Muscle of leg (tissue), 11 donors: ENCODE measurements around the gene POLRMT. TPM values are rescaled to one million over a fixed set of nuclear protein-coding genes. Genes with fewer than 3 reads are reported as not detected.
"Not testable (repeated sequence)": the region's sequence is repeated elsewhere in the genome, so short reads cannot be mapped to it uniquely, and the experiment has no call there.

Source experiments
- DNase-seq: peaks from one replicate; pipeline ENCODE4 v3.0.0; 2013
- H3K27ac ChIP-seq: one replicate; pipeline ENCODE4 v1.5.1; 2013; ENCODE audit warnings: mild to moderate bottlenecking, low read length, control low read depth
- H3K27me3 ChIP-seq: one replicate; pipeline ENCODE4 v1.6.1; 2013; ENCODE audit warnings: low read length; ENCODE audit not compliant: control insufficient read depth, insufficient read depth
- H3K36me3 ChIP-seq: one replicate; pipeline ENCODE4 v1.6.1; 2013; ENCODE audit warnings: low read length; ENCODE audit not compliant: control insufficient read depth, insufficient read depth
- H3K4me1 ChIP-seq: one replicate; pipeline ENCODE4 v1.6.1; 2013; ENCODE audit warnings: low read length; ENCODE audit not compliant: control insufficient read depth, insufficient read depth
- H3K4me3 ChIP-seq: one replicate; pipeline ENCODE4 v1.5.1; 2013; ENCODE audit warnings: low read length, control low read depth
- H3K9me3 ChIP-seq: replicated peaks from 2 replicates; pipeline ENCODE4 v1.6.1; 2013; ENCODE audit warnings: low read depth, low read length; ENCODE audit not compliant: control insufficient read depth
- WGBS: methylation state at CpG from one replicate; pipeline ENCODE4 v1.1.5; 2013; ENCODE audit warnings: missing lambda C conversion rate; ENCODE audit not compliant: insufficient coverage; 5-methylcytosine and 5-hydroxymethylcytosine counted together
- polyA plus RNA-seq, 8 donors: library from polyadenylated mRNA; unstranded; fragments of 120-200 nt; gene quantifications; one replicate each; pipeline versions ENCODE4 v1.2.1 to v1.2.3, GENCODE V29; 2013; ENCODE audit warnings: inconsistent platforms in 1 of 8, low replicate concordance in 1 of 8; ENCODE audit not compliant: insufficient read length in 8 of 8, insufficient read depth in 1 of 8
- total RNA-seq: library from RNA; stranded (reverse); fragments of 120-200 nt; gene quantifications from one replicate; pipeline ENCODE4 v1.2.4, GENCODE V29; 2013

Gene POLRMT
- total and polyA plus RNA-seq, 9 donors, result 28.6 to 42.7 (median 34.0) TPM

- Histone ChIP-seq H3K9me3 (no peaks in the 10 kb centered on the region), H3K4me3 (peak within 1 kb of the TSS; percentile 34), H3K27ac (no peak within 1 kb of the TSS), H3K27me3 (peaks cover 18% of the 10 kb centered on the region), H3K36me3 (peaks cover 1% of the 10 kb centered on the region), H3K4me1 (peaks cover 9% of the 10 kb centered on the region)
- DNase-seq, result peak; percentile 91
- 5% methylated on average over 100 of the region's 109 CpGs for WGBS
Observed at GRCh38 chr19:639253-640160, 6.2 kb upstream of the POLRMT start, which contains the start of gene FGF22. TSS of gene FGF22 (plus strand) at chr19:639879. CDS start at chr19:639926, 47 bp downstream.

- Histone ChIP-seq H3K4me3 (no peak overlapping the region), H3K27me3 (peaks cover 18% of the 10 kb centered on the region), H3K4me1 (peaks cover 15% of the 10 kb centered on the region), H3K36me3 (no peaks in the 10 kb centered on the region), H3K9me3 (no peaks in the 10 kb centered on the region), H3K27ac (no peak overlapping the region)
- WGBS, result 66% methylated on average over 11 of the region's 17 CpGs
- DNase-seq, result no peak
Observed at GRCh38 chr19:638906-639252, 5.5 kb upstream of the POLRMT start.

GRCh38 chr19:634975-635652, 1.8 kb upstream of the POLRMT start:
- H3K4me3 ChIP-seq, result no peak overlapping the region
- DNase-seq, result no peak
- peaks cover 18% of the 10 kb centered on the region for H3K27me3 ChIP-seq
- H3K4me1 ChIP-seq, result peaks cover 32% of the 10 kb centered on the region
- H3K36me3 ChIP-seq, result peaks cover 6% of the 10 kb centered on the region
- WGBS, result 79% methylated on average over 14 of the region's 16 CpGs
- no peak overlapping the region for H3K27ac ChIP-seq
- no peaks in the 10 kb centered on the region for H3K9me3 ChIP-seq

GRCh38 chr19:633786-634639, 676 bp upstream of the POLRMT start:
- Histone ChIP-seq H3K27ac (peak overlapping the region; percentile 62), H3K9me3 (no peaks in the 10 kb centered on the region), H3K27me3 (peaks cover 15% of the 10 kb centered on the region), H3K36me3 (peaks cover 6% of the 10 kb centered on the region), H3K4me3 (peak overlapping the region; percentile 88), H3K4me1 (peaks cover 31% of the 10 kb centered on the region)
- no peak for DNase-seq
- 31% methylated on average over 16 of the region's 32 CpGs for WGBS

GRCh38 chr19:632579-633067, 714 bp downstream of the POLRMT start:
- peaks cover 19% of the 10 kb centered on the region for H3K36me3 ChIP-seq
- WGBS, result 3% methylated on average over 34 of the region's 35 CpGs
- peaks cover 26% of the 10 kb centered on the region for H3K4me1 ChIP-seq
- peak; percentile 42 for DNase-seq
- H3K27me3 ChIP-seq, result peaks cover 4% of the 10 kb centered on the region
- no peaks in the 10 kb centered on the region for H3K9me3 ChIP-seq
- peak overlapping the region; percentile 74 for H3K4me3 ChIP-seq
- H3K27ac ChIP-seq, result peak overlapping the region; percentile 13

GRCh38 chr19:629961-630714, 3.2 kb downstream of the POLRMT start:
- H3K4me3 ChIP-seq, result no peak overlapping the region
- H3K36me3 ChIP-seq, result peaks cover 30% of the 10 kb centered on the region
- H3K4me1 ChIP-seq, result peaks cover 26% of the 10 kb centered on the region
- H3K27me3 ChIP-seq, result no peaks in the 10 kb centered on the region
- H3K9me3 ChIP-seq, result no peaks in the 10 kb centered on the region
- 74% methylated on average over 26 of the region's 30 CpGs for WGBS
- no peak for DNase-seq
- H3K27ac ChIP-seq, result no peak overlapping the region

GRCh38 chr19:629515-629914, 3.8 kb downstream of the POLRMT start:
- H3K27ac ChIP-seq, H3K27me3 ChIP-seq, DNase-seq, H3K9me3 ChIP-seq, H3K4me3 ChIP-seq: not testable (repeated sequence)
- Histone ChIP-seq H3K4me1 (peaks cover 26% of the 10 kb centered on the region), H3K36me3 (peaks cover 36% of the 10 kb centered on the region)
- WGBS, result 57% methylated on average over 25 of the region's 25 CpGs

- WGBS, result 79% methylated on average over 14 of the region's 19 CpGs
- no peak for DNase-seq
- H3K36me3 ChIP-seq, result peaks cover 43% of the 10 kb centered on the region
- H3K4me3 ChIP-seq, result no peak overlapping the region
- H3K4me1 ChIP-seq, result peaks cover 18% of the 10 kb centered on the region
- H3K27me3 ChIP-seq, result no peaks in the 10 kb centered on the region
- H3K9me3 ChIP-seq, result no peaks in the 10 kb centered on the region
- H3K27ac ChIP-seq, result no peak overlapping the region
Observed at GRCh38 chr19:628168-628567, 5.2 kb downstream of the POLRMT start.

- H3K27ac ChIP-seq, H3K27me3 ChIP-seq, H3K9me3 ChIP-seq, H3K4me3 ChIP-seq, H3K4me1 ChIP-seq, DNase-seq: not testable (repeated sequence)
- WGBS, result no CpG with 5 or more reads among the region's 7 CpGs
- H3K36me3 ChIP-seq, result peaks cover 49% of the 10 kb centered on the region
Observed at GRCh38 chr19:626566-626965, 6.8 kb downstream of the POLRMT start.
